Esophagus muscularis mucosa (tissue), 4 donors: ENCODE results near the gene RSU1. TPM values are rescaled to one million over a fixed set of nuclear protein-coding genes. Genes with fewer than 3 reads are reported as not detected.

Source experiments
- DNase-seq: peaks from one replicate; pipeline ENCODE4 v3.0.0-alpha.2; 2017; ENCODE audit errors: extremely low spot score
- H3K27ac ChIP-seq, 4 donors: fragments of 200-600 bp; sonication (generic); replicated peaks in 1 of 4; 1 replicate in 3 of 4; 2 replicates in 1 of 4; pipeline ENCODE4 v1.5.1; 2016 to 2019; ENCODE audit warnings: mild to moderate bottlenecking in 1 of 4
- H3K27me3 ChIP-seq, 4 donors: fragments of 200-600 bp; sonication (generic); one replicate each; pipeline versions ENCODE4 v1.5.1 to v1.6.0; 2016 to 2019
- H3K36me3 ChIP-seq, 4 donors: fragments of 200-600 bp; sonication (generic); one replicate each; pipeline ENCODE4 v1.5.1; 2016 to 2019
- H3K4me1 ChIP-seq, 4 donors: fragments of 200-600 bp; sonication (generic); one replicate each; pipeline ENCODE4 v1.5.1; 2016 to 2019
- H3K4me3 ChIP-seq, 4 donors: fragments of 200-600 bp; sonication (generic); 1 replicate in 2 of 4; 2 replicates in 2 of 4; pipeline ENCODE4 v1.5.1; 2016 to 2019; ENCODE audit warnings: mild to moderate bottlenecking in 4 of 4, moderate library complexity in 1 of 4
- H3K9me3 ChIP-seq, 4 donors: fragments of 200-600 bp; sonication (generic); 1 replicate in 3 of 4; 2 replicates in 1 of 4; pipeline ENCODE4 v1.5.1; 2016 to 2019
- CTCF ChIP-seq, 3 experiments: fragments of 200-600 bp in 2 of 3; fragments of 450-650 bp in 1 of 3; sonication (generic) in 2 of 3; IDR thresholded peaks; one replicate each; pipeline ENCODE4 v1.5.1; 2017 to 2019; ENCODE audit warnings: antibody characterized with exemption in 3 of 3, mild to moderate bottlenecking in 2 of 3, moderate library complexity in 1 of 3
- EP300 ChIP-seq: sonication (generic); formaldehyde crosslinking; IDR thresholded peaks from one replicate; pipeline ENCODE4 v1.6.1; 2017; ENCODE audit warnings: antibody characterized with exemption
- POLR2A ChIP-seq: fragments of 450-650 bp; IDR thresholded peaks from one replicate; pipeline ENCODE4 v1.6.1; 2017; ENCODE audit warnings: antibody characterized with exemption, moderate library complexity, mild to moderate bottlenecking, low read depth
- POLR2AphosphoS5 ChIP-seq, 2 donors: sonication (generic); formaldehyde crosslinking; IDR thresholded peaks; one replicate each; pipeline ENCODE4 v1.6.1; 2017; ENCODE audit warnings: antibody characterized with exemption in 2 of 2
- WGBS: methylation state at CpG from one replicate; pipeline ENCODE4 v1.1.5; 2018; 5-methylcytosine and 5-hydroxymethylcytosine counted together
- intact Hi-C: fragments of 100-400 bp; cut with DNase I; formaldehyde crosslinking; loops from one replicate; pipeline ENCODE4 v1.15.1; 2023
- total RNA-seq, 4 donors: library from RNA; depleted of rRNA; stranded (reverse); fragments of >200 nt; gene quantifications; one replicate each; pipeline versions ENCODE4 v1.1.0 to v1.2.1, GENCODE V29; 2016

RSU1 gene
- total RNA-seq, 4 donors from 2014 or later: 56.9 to 146 (median 90.7) TPM

GRCh38 chr10:16679511-16679910 lies 137.7 kb downstream of the RSU1 start:
- no peak for TF ChIP-seq EP300
- no peak for TF ChIP-seq POLR2A
- TF ChIP-seq CTCF (IDR thresholded peaks at IDR 0.05): no peak
- TF ChIP-seq POLR2AphosphoS5 (IDR thresholded peaks at IDR 0.05): no peak
- H3K36me3 ChIP-seq: no peaks in the 10 kb centered on the region
- DNase-seq: no peak
- H3K9me3 ChIP-seq: no peaks in the 10 kb centered on the region
- no peak overlapping the region for H3K4me3 ChIP-seq
- H3K4me1 ChIP-seq: peaks cover 0 to 3% (median 0%) of the 10 kb centered on the region in 4 donors
- no peak overlapping the region for H3K27ac ChIP-seq
- WGBS: 91% methylated on average over 6 of the region's 6 CpGs
- H3K27me3 ChIP-seq: no peaks in the 10 kb centered on the region
- intact Hi-C loops: no loop called here

- Histone ChIP-seq H3K9me3 (no peaks in the 10 kb centered on the region), H3K4me3 (no peak overlapping the region), H3K36me3 (no peaks in the 10 kb centered on the region), H3K4me1 (peaks cover 0 to 3% (median 0%) of the 10 kb centered on the region in 4 donors), H3K27ac (no peak overlapping the region), H3K27me3 (no peaks in the 10 kb centered on the region)
- no peak for DNase-seq
- WGBS: 92% methylated on average over 2 of the region's 2 CpGs
- TF ChIP-seq EP300 (no peak), POLR2AphosphoS5 (IDR thresholded peaks at IDR 0.05) (no peak), CTCF (IDR thresholded peaks at IDR 0.05) (no peak), POLR2A (no peak)
- intact Hi-C loops: no loop called here
These were observed 141.9 kb downstream of the RSU1 start for GRCh38 chr10:16675334-16675733.

- Histone ChIP-seq H3K4me3 (no peak overlapping the region), H3K27ac (no peak overlapping the region), H3K36me3 (peaks cover 0 to 6% (median 0%) of the 10 kb centered on the region in 4 donors), H3K4me1 (peaks cover 0 to 3% (median 0%) of the 10 kb centered on the region in 4 donors), H3K9me3 (no peaks in the 10 kb centered on the region), H3K27me3 (no peaks in the 10 kb centered on the region)
- DNase-seq: no peak
- 88% methylated on average over 9 of the region's 9 CpGs for WGBS
- TF ChIP-seq CTCF (IDR thresholded peaks at IDR 0.05) (no peak), POLR2A (no peak), POLR2AphosphoS5 (IDR thresholded peaks at IDR 0.05) (no peak)
- intact Hi-C loops: no loop called here
These were observed 143.0 kb downstream of the RSU1 start for GRCh38 chr10:16674147-16674703.

- WGBS: 83% methylated on average over 5 of the region's 6 CpGs
- DNase-seq: no peak
These were observed 143.8 kb downstream of the RSU1 start for GRCh38 chr10:16673443-16673842.

More at GRCh38 chr10:16673443-16673842, 143.8 kb downstream of the RSU1 start:
- TF ChIP-seq CTCF (IDR thresholded peaks at IDR 0.05) (no peak), POLR2AphosphoS5 (IDR thresholded peaks at IDR 0.05) (no peak), EP300 (no peak), POLR2A (no peak)
- peaks cover 0 to 6% (median 0%) of the 10 kb centered on the region in 4 donors for H3K36me3 ChIP-seq
- H3K9me3 ChIP-seq: no peaks in the 10 kb centered on the region
- H3K27ac ChIP-seq: no peak overlapping the region
- H3K27me3 ChIP-seq: no peaks in the 10 kb centered on the region
- H3K4me1 ChIP-seq: peaks cover 0 to 3% (median 0%) of the 10 kb centered on the region in 4 donors
- intact Hi-C loops: no loop called here
- H3K4me3 ChIP-seq: no peak overlapping the region
